ENCODE data around the gene ST3GAL4.

ST3GAL4 gene

DNA sequence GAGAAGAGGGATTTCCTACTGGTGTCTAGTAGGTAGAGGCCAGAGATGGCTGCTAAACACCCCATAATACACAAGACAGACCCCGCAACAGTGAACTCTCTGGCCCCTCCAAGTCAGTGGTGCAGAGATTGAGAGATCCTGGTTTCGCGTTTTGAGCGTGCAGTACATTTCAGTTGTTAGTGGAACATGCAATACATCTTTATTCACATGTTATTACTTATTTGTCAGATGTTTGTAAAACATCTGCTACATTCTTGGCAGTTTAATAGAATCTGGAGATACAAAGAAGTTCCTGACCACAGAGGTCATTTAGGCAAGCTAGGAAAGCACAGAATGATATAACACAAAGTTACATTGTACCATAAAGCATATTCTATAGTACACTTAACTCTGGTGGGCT lies 41.5 kb downstream of the ST3GAL4 start:
- Histone ChIP-seq H3K27me3 (ENCODE audit: insufficient read depth, poor library complexity, severe bottlenecking) (no peaks in the 10 kb centered on the region), H3K4me3 (ENCODE audit: severe bottlenecking) (no peak overlapping the region), H3K36me3 (ENCODE audit: low read depth) (0 out of 2 replicates have a peak, but pooled peaks cover 3% of the 10 kb centered on the region), H3K4me1 (ENCODE audit: insufficient read depth, poor library complexity, severe bottlenecking) (peaks cover 31% of the 10 kb centered on the region), H3K27ac (ENCODE audit: poor library complexity, severe bottlenecking) (peak overlapping the region; percentile 13), H3K9me3 (ENCODE audit: severe bottlenecking) (no peaks in the 10 kb centered on the region)
- ATAC-seq (ENCODE audit: low read depth) (no peak), DNase-seq (ENCODE audit: low spot score) (no peak)
- TF ChIP-seq, protein P1, sequence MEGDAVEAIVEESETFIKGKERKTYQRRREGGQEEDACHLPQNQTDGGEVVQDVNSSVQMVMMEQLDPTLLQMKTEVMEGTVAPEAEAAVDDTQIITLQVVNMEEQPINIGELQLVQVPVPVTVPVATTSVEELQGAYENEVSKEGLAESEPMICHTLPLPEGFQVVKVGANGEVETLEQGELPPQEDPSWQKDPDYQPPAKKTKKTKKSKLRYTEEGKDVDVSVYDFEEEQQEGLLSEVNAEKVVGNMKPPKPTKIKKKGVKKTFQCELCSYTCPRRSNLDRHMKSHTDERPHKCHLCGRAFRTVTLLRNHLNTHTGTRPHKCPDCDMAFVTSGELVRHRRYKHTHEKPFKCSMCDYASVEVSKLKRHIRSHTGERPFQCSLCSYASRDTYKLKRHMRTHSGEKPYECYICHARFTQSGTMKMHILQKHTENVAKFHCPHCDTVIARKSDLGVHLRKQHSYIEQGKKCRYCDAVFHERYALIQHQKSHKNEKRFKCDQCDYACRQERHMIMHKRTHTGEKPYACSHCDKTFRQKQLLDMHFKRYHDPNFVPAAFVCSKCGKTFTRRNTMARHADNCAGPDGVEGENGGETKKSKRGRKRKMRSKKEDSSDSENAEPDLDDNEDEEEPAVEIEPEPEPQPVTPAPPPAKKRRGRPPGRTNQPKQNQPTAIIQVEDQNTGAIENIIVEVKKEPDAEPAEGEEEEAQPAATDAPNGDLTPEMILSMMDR (IDR thresholded peaks at IDR 0.05; ENCODE audit: poor library complexity, severe bottlenecking) = no peak

DNA sequence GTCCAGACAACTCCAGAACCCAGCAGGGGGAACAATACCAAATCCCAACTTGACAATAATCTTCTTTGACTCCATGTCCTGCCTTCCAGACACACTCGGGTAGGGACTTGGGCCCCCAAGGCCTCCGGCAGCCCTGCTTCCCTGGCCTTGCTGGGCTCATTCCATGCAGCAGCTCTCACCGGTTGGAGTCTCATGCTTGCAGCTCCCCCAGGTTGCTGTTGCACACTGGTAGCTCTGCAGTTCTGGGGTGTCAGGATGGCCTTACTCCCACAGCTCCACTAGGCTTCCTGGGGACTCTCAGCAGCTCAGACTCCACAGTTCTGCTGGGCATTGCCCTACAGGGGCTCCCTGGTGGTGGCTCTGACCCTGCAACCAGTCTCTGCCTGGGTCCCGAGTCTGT lies 42.8 kb downstream of the ST3GAL4 start:
- TF ChIP-seq, protein P1 (IDR thresholded peaks at IDR 0.05; ENCODE audit: poor library complexity, severe bottlenecking) = no peak
- Histone ChIP-seq H3K27me3 (ENCODE audit: insufficient read depth, poor library complexity, severe bottlenecking) (no peaks in the 10 kb centered on the region), H3K9me3 (ENCODE audit: severe bottlenecking) (no peaks in the 10 kb centered on the region), H3K4me1 (ENCODE audit: insufficient read depth, poor library complexity, severe bottlenecking) (peaks cover 28% of the 10 kb centered on the region), H3K27ac (ENCODE audit: poor library complexity, severe bottlenecking) (no peak overlapping the region), H3K36me3 (ENCODE audit: low read depth) (0 out of 2 replicates have a peak, but pooled peaks cover 3% of the 10 kb centered on the region), H3K4me3 (ENCODE audit: severe bottlenecking) (no peak overlapping the region)
- ATAC-seq (ENCODE audit: low read depth) (no peak), DNase-seq (ENCODE audit: low spot score) (no peak)

DNA sequence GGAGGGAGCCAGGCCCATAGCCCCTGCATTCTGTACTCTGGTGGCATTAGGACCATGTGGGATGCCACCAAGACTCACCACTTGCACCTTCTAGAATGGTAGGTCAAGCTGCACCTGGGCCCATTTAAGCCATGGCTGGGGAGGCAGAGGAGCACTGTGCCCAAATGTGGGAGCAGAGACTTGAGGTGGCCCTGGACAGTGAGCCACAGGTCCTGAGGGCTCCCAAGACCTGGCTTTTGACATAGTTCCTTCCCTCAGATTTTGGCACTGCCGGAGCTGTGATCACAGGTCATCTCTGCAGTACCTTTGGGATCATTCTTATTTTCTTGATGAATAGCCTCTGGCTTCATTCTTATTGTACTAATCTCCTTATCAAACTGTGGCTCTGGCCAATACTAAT lies 43.2 kb downstream of the ST3GAL4 start:
- TF ChIP-seq, protein P1 (IDR thresholded peaks at IDR 0.05; ENCODE audit: poor library complexity, severe bottlenecking) = no peak
- H3K36me3 ChIP-seq (ENCODE audit: low read depth) = 0 out of 2 replicates have a peak, but pooled peaks cover 3% of the 10 kb centered on the region
- H3K27ac ChIP-seq (ENCODE audit: poor library complexity, severe bottlenecking) = peak overlapping the region; percentile 77
- H3K9me3 ChIP-seq (ENCODE audit: severe bottlenecking) = no peaks in the 10 kb centered on the region
- H3K4me3 ChIP-seq (ENCODE audit: severe bottlenecking) = no peak overlapping the region
- H3K27me3 ChIP-seq (ENCODE audit: insufficient read depth, poor library complexity, severe bottlenecking) = no peaks in the 10 kb centered on the region
- peaks cover 28% of the 10 kb centered on the region for H3K4me1 ChIP-seq (ENCODE audit: insufficient read depth, poor library complexity, severe bottlenecking)
- no peak for DNase-seq (ENCODE audit: low spot score)
- ATAC-seq (ENCODE audit: low read depth) = no peak

DNA sequence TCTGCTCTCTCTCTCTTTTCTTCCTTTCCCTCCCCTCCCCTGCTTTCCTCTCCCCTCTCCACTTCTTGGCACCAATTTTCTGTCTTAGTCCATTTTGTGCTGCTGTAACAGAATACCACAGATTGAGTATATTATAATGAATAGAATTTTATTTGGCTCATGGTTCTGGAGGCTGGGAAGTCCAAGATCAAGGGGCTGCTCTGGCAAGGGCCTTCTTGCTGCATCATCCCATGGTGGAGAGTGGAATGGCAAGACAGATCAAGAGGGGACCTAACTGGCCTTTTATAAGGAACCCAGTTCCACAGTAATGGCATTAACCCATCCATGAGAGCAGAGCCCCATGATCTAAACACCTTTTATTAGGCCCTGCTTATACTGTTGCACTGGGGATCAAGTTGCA lies 44.5 kb downstream of the ST3GAL4 start:
- Histone ChIP-seq H3K36me3 (ENCODE audit: low read depth) (0 out of 2 replicates have a peak, but pooled peaks cover 3% of the 10 kb centered on the region), H3K9me3 (ENCODE audit: severe bottlenecking) (no peaks in the 10 kb centered on the region), H3K4me3 (ENCODE audit: severe bottlenecking) (no peak overlapping the region), H3K4me1 (ENCODE audit: insufficient read depth, poor library complexity, severe bottlenecking) (peaks cover 32% of the 10 kb centered on the region), H3K27ac (ENCODE audit: poor library complexity, severe bottlenecking) (peak overlapping the region; percentile 77), H3K27me3 (ENCODE audit: insufficient read depth, poor library complexity, severe bottlenecking) (no peaks in the 10 kb centered on the region)
- no peak for ATAC-seq (ENCODE audit: low read depth)
- TF ChIP-seq, protein P1 (IDR thresholded peaks at IDR 0.05; ENCODE audit: poor library complexity, severe bottlenecking) = no peak
- DNase-seq (ENCODE audit: low spot score) = no peak

DNA sequence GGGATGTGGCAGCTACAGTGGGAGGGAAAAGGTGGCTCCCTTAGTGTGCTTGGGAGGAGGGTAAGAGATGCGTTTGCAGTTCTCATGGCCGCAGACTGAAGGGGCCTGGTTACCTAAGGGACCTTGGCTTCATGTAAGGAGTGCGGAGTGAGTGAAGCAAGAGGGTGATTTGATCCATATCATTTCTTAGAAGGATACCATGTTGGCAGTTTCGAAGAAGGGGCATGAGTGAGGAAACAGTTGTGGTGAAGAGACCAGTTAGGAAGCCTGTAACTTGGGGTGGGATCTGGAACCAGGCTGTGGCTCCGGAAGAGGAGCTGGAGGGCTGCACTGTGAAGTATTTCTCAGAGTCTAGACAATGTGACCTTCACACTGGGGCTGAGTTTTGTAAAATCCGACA lies 45.0 kb downstream of the ST3GAL4 start:
- no peak overlapping the region for H3K4me3 ChIP-seq (ENCODE audit: severe bottlenecking)
- 0 out of 2 replicates have a peak, but pooled peaks cover 3% of the 10 kb centered on the region for H3K36me3 ChIP-seq (ENCODE audit: low read depth)
- TF ChIP-seq, protein P1 (IDR thresholded peaks at IDR 0.05; ENCODE audit: poor library complexity, severe bottlenecking) = no peak
- peaks cover 32% of the 10 kb centered on the region for H3K4me1 ChIP-seq (ENCODE audit: insufficient read depth, poor library complexity, severe bottlenecking)
- peak overlapping the region; percentile 77 for H3K27ac ChIP-seq (ENCODE audit: poor library complexity, severe bottlenecking)
- ATAC-seq (ENCODE audit: low read depth) (no peak), DNase-seq (ENCODE audit: low spot score) (no peak)
- H3K9me3 ChIP-seq (ENCODE audit: severe bottlenecking) = no peaks in the 10 kb centered on the region
- H3K27me3 ChIP-seq (ENCODE audit: insufficient read depth, poor library complexity, severe bottlenecking) = no peaks in the 10 kb centered on the region
